HG03196 (cell line): ENCODE results near the gene PAQR7.
"Not testable (repeated sequence)": the region's sequence is repeated elsewhere in the genome, so short reads cannot be mapped to it uniquely, and the experiment has no call there.

Source experiments
- ATAC-seq: cut with Tn5 transposase; IDR thresholded peaks from one replicate; pipeline ENCODE4 v1.9.1; 2021; ENCODE audit not compliant: unreplicated experiment

PAQR7 gene

DNA sequence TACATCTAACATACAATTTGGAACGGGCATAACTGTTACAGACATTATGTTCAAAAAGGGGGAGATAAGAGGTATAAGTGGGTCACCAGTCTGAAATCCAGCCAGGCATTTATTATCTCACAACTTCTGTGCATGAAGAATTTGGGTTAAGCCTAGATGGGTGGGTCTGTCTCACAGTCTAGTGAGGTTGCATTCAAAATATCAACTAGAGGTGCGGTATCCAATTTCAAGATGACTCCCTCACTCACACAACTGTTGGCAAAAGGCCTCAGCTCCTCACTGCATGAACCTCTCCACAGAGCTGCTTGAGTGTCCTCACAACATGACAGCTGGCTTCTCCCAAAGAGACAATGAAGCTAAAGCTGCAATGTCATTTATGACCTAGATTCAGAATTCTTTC lies 21.0 kb downstream of the PAQR7 start:
- no peak for ATAC-seq

DNA sequence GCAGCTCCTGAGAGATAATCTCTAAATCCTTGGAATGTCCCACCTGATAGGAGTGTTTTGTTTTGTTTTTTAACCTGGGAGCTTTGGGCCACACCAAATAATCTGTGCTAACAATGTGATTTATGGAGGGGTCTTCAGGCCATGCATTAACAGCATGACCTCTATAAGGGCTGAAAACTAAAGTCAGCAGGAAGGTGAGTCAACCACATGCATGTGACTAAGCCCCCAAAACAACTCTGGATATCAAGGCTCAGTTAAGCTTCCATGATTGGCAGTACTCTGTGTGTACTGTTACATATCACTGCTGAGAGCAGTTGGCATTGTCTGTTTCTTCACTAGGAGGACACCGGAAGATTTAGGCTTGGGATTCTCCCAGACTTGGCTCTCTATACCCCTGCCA lies 27.0 kb downstream of the PAQR7 start:
- ATAC-seq, result no peak

- ATAC-seq, result no peak
Observed at GRCh38 chr1:25847929-25848328, 27.6 kb downstream of the PAQR7 start.

DNA sequence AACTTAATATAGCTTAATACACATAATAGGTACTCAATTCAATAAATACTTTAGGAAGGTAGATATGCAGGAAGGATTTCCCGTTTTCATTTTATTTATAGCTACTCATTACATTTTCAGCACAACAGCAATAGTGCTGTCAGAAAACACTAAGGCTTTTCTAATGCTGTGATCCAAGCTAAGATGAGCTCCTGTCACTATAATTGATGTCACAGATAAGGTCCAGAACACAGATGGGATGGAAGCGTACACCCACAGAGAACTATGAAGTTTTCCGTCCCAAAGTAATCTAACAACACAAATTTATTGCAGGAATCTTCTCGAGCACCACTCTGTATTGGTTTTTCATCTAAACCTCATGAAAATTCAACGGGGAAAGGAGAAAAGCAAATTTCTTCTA lies 29.8 kb downstream of the PAQR7 start:
- no peak for ATAC-seq

DNA sequence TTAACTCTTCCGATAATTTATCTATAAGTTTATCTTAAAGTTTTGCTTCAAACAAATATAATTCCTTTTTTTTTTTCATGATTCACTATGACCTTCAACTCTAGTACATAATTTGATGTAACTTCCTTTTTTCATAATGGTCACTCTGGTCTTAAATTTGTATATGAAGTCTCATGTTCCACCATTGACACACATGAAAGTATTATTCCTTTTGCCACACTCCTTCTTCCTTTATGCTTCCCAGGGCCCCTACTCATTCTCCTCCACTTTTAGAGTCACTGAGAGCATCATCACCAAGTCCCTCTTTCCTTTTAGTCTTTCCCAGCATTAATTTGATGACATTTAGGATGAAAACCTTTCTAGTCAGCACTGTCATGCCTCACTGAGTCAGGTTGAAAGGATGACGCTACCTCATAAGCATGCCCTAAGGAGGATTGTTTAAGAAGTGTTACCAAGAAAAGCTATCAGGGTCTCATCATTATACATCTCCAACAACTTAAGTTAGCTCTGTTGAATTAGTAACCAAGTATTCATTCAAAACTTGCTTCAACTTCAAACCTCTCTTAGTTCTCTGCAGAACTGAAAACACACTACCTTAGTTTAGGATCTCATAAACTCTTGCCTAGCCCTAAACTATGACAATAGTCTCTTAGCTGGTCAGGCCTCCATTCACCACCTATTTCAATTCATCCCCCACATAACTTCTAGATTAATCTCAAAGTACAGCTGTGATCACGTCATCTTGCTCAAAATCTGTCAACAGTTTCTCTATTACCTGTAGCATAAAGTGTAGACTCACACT lies 30.8 kb downstream of the PAQR7 start:
- ATAC-seq, result no peak

- no peak for ATAC-seq
Observed at GRCh38 chr1:25843483-25843882, 32.0 kb downstream of the PAQR7 start.

- ATAC-seq, result not testable (repeated sequence)
Observed at GRCh38 chr1:25839808-25840207, 35.7 kb downstream of the PAQR7 start.

DNA sequence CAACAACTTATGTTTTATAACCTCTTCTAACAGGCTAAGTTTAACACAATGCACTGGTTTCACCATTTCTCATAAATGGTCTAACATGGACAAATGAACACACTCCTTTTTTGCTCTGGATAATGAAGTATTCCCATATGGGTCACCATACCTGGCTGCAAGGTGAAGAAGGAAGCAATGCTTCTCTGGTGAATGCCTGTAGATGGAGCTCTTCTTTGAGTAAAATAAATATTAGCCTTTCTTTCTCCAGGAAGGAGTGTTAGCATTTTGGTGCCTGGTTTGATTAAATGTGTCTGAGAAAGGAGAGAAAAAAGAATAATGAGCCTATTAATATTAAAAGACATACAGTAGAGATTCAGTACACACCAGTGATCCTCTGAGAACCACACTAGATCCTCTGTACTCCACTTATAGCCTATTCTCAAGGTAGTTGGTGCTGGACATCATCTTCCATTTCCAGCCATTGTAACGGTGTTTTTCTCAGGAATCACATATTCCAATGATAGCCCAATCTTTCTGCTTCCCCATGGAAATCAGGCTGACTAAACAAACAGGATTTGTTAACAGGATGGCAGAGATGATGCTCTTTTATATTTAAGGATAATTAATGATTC lies 38.1 kb downstream of the PAQR7 start:
- no peak for ATAC-seq

- no peak for ATAC-seq
Observed at GRCh38 chr1:25836695-25837094, 38.8 kb downstream of the PAQR7 start.

DNA sequence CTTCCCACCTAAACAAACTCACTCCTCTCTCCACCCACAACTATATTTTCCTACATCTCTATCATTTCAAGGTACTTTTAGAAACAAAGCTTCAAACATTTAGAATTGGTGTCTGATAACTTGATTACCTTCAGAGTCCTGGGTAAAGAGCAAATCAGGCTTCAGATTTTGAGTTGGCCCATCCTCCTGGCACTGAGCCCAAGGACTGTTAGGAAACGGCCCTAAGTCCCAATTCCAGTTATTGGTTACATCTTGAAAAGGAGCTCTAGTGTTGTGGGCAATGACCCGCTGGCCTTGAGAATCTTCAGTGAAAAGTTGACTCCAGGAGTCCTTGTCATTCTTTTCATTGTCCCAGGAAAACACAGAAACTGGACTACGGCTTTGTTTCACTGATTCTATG lies 40.6 kb downstream of the PAQR7 start:
- ATAC-seq, result no peak

DNA sequence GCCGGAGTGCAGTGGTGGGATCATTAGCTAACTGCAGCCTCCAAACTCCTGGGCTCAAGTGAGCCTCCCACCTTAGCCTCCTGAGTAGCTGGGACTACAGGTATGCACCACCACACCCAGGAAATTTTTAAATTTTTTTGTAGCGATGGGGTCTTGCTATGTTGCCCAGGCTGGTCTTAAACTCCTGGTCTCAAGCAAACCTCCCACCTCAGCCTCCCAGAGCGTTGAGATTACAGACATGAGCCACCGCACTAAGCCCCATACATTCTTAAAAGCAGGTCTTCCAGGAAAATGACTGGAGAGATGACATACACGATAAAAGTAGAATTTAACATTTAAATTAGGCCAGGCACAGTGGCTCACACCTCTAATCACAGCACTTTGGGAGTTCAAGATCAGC lies 42.4 kb downstream of the PAQR7 start:
- ATAC-seq, result no peak

DNA sequence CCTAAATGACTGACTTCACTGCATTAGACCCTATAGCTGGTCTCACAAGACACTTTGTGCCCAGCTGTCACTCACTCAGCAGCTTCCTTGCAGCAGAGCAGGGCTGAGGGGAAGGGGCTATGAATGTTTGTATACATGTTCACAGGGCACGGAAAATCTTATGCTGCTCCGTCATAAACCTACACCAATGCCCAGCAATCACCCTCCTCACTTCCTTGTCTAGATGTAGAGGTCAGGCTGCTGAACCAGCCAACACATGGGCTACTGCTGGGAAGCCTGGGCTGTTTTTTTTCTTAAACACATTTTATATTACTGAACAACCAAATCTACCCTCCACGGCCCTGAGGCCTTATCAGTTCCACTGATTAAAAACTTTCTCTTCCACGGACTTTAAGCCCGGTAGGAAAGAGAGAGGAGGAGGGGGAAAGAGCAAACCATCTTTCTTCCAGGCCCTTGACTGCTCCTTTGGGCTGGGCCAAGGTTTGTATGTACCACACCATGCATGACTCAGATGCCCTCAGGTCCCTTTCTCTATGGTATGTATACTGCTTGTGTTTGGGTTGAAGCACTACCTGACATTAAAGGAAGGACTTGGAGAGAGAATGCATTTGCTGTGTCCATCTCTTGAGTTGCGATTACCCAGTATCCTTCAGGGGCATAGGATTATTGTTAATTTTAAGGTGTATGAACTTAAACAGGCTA lies 43.0 kb downstream of the PAQR7 start:
- ATAC-seq, result no peak

DNA sequence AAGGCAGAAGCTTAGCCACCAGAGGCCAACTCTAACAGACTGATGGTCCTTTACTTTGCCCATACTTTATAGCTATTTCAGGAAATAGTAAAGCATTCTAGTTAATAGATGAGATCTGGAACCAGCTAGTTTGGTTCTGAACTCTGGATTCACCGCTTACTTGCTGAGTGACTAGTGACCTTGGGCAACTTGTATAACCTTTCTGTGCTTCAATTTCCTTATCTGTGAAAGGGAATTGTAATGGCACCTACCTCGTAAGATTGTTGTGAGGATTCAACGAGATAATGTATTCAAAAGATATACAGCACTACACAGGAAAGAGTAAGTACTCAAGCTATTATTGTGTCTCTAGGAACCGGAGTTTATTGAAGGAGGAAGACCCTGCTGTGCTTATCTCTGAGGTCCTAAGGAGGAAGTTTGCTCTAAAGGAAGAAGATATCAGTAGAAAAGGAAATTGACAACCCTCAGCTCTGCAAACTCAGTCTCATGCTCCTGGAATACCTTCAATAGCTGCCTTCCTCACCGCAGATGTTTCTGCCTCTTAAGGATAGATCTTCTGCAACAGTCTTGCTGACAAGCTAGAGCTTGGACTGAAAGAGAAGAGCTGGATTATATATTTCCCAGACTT lies 43.8 kb downstream of the PAQR7 start:
- no peak for ATAC-seq

DNA sequence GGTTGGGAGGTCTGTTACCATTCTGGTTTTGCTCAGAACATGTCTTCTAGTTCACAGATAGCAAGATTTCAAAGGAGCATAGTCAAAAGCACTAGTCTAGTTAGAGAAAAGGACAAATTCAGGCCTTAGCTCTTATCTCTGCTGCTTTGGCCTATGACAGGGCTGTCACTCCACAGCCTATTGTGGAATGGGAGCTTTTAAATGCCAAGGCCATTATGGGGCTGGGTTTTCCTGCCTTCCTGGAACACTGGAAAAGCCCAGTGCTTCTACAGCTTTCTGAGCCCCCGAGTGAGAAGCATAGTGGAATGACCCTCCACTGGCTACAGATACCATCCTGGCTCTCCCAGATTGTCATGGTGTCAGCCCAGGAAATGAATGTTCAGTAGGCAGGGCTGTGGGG lies 46.5 kb downstream of the PAQR7 start:
- ATAC-seq, result no peak

- ATAC-seq, result no peak
Observed at GRCh38 chr1:25828491-25828890, 47.0 kb downstream of the PAQR7 start.

DNA sequence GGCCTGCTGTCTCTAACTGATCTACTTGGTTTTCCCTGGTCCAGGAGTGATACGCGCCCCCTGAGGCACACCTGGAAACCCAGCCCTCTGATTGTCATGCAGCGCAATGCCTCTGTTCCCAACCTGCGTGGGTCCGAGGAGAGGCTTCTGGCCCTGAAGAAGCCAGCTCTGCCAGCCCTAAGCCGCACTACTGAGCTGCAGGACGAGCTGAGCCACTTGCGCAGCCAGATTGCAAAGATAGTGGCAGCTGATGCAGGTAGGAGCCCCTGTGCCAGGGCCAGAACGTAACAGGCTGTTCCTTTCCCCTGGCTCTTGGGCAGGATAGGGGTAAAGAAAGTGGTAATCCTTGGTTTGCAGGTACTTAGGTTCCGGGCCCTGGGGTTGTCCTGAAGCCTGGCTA lies 48.9 kb downstream of the PAQR7 start:
- no peak for ATAC-seq

DNA sequence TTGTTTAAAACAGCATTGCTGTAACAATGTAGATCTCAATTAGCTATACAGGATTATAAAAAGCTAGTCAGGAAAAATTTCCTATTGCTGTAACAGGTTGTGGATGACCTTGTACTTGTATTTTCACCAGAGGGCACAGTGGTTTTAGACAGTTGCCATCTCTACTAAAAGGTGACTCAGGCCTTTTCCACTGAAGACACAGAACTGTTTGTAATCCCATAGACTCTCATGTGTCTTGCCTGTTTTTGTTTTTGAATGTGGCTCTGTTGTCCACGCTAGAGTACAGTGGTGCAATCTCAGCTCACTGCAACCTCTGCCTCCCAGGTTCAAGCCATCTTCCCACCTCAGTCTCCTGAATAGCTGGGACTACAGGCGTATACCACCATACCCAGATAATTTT lies 49.9 kb downstream of the PAQR7 start:
- no peak for ATAC-seq

DNA sequence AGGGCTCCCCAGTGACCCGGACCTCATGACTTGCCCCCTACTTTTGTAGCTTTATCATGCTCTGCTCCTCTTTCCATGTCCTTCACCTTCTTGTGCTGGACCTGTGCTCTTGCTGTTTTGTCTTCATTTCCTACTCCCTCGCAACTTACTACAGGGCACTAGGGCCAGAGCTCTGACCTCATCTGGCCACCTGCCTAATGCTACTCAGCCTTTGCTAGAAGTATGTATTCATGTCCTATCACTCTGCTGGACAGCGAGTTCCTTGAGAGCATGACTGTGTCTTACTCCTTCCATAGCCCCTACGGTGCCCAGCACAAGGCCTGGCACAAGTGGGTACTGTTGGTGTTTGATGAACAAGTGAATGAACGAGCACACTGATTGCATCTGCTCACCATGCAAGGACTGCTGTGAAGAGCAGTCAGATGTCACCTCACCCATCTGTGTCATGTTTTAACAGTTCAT lies 53.8 kb downstream of the PAQR7 start:
- ATAC-seq, result no peak

DNA sequence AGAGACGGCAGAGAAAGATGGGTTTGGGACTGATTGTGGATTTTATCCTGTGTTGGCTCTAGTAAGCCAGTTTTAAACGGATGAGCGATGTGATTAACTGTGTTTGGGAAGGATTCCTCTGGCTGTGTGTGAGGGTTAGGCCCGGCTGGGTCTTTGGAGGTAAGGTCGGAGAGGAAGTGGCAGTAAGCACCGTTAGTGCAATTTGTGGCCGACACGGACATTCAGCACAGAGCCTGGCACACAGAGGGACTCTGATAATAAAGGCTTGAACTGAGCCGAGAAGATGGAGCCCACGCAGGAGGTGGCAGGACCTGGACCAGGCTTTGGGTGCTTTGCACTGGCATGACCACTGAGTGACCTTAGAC lies 54.4 kb downstream of the PAQR7 start:
- ATAC-seq, result no peak

DNA sequence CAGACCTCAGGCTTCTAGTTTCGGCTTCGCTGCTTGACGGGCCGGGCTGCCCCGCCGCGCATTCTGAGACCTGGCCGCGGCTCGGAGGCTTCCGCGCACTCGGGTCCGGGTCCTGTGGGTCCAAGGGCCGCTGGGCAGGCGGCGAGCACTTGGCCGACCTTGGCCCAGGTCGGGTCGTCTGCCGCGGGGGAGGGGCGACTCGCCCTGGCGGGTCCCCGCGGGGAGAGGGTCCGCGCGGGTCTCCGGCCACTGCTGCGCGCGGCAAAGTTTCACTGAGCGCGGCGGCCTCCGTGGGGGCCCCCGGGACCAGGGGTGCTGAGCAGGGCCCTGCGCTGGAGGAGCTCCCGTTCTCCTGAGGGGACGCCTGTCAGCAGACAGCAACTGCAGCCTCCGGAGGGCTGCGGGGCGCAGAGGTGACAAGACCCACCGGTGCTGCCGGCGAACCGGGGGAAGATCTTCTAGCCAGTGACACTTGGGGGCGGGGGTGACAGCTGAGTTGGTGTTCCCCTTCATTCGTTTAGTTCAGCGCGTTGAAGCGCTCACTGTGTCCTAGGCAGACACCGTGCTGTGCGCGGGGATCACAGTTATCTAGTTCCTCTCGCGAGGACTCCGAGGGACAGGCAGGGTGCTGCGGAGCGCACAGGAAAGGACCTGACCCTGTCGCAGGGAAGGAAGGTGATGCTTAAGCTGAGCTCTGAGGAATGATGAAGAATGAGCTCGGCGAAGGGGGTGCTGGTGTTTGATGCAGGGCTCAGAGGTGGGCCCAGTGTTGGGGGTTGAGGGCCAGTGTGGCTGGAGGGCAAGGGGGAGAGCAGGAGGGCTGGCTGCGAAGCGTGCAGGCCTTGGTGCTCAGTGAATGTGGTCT lies 55.0 kb downstream of the PAQR7 start:
- peak; percentile 43 for ATAC-seq
